SK-N-SH treated with all-trans-retinoic acid at 6 μM for 48 hours (cell line): ENCODE data around the gene CCDC186.

Experiments
- ESRRG ChIP-seq: fragments of 250-450 bp; sonication (Bioruptor Pico); IDR thresholded peaks from 2 replicates; pipeline ENCODE4 v1.6.1; 2021; ENCODE audit warnings: mild to moderate bottlenecking
- PPARA ChIP-seq: fragments of 250-450 bp; sonication (Bioruptor Pico); IDR thresholded peaks from 2 replicates; pipeline ENCODE4 v1.5.0; 2020; ENCODE audit warnings: mild to moderate bottlenecking, borderline replicate concordance
- TCF4 ChIP-seq: fragments of 250-450 bp; sonication (Bioruptor Pico); IDR thresholded peaks from 2 replicates; pipeline ENCODE4 v1.8.0; 2021; ENCODE audit warnings: mild to moderate bottlenecking, moderate library complexity, borderline replicate concordance
- TOX ChIP-seq: fragments of 250-450 bp; sonication (Bioruptor Pico); IDR thresholded peaks from 2 replicates; pipeline ENCODE4 v1.8.0; 2021; ENCODE audit warnings: mild to moderate bottlenecking, moderate library complexity, borderline replicate concordance
- TF ChIP-seq, protein P1 (sequence below): fragments of 250-450 bp; sonication (Bioruptor Pico); IDR thresholded peaks from 2 replicates; pipeline ENCODE4 v1.5.1; 2021; ENCODE audit warnings: mild to moderate bottlenecking, moderate library complexity
- TF ChIP-seq, protein P2 (sequence below): fragments of 250-450 bp; sonication (Bioruptor Pico); IDR thresholded peaks from 2 replicates; pipeline ENCODE4 v1.8.0; 2021; ENCODE audit warnings: low read depth, mild to moderate bottlenecking, moderate library complexity, borderline replicate concordance
- TF ChIP-seq, protein P3 (sequence below): fragments of 250-450 bp; sonication (Bioruptor Pico); IDR thresholded peaks from 2 replicates; pipeline ENCODE4 v1.8.0; 2020; ENCODE audit warnings: mild to moderate bottlenecking, moderate library complexity, borderline replicate concordance
- TF ChIP-seq, protein P4 (sequence below): fragments of 250-450 bp; sonication (Bioruptor Pico); IDR thresholded peaks from 2 replicates; pipeline ENCODE4 v1.5.1; 2020; ENCODE audit warnings: low read depth, mild to moderate bottlenecking, moderate library complexity

DNA sequence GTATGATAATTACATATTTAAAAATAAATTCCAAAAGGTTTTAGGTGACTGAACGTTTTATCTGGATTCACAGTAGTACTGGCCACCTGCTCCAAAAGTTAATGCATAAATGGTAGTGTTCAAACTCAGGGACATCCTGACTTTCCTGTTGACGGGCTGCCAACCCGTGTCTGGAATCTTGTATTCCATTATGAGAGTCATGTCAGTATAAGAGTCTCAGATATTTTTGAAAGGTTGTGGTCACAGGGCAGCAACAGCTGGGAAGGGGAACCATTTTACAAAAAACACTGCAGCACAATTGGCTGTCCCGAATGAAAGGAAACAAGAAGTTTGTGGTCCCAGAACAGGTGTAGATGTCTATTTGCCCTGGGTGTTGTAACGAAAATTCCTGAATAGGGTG lies 8.0 kb upstream of the CCDC186 start:
- TF ChIP-seq, protein P1, sequence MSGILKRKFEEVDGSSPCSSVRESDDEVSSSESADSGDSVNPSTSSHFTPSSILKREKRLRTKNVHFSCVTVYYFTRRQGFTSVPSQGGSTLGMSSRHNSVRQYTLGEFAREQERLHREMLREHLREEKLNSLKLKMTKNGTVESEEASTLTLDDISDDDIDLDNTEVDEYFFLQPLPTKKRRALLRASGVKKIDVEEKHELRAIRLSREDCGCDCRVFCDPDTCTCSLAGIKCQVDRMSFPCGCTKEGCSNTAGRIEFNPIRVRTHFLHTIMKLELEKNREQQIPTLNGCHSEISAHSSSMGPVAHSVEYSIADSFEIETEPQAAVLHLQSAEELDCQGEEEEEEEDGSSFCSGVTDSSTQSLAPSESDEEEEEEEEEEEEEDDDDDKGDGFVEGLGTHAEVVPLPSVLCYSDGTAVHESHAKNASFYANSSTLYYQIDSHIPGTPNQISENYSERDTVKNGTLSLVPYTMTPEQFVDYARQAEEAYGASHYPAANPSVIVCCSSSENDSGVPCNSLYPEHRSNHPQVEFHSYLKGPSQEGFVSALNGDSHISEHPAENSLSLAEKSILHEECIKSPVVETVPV (CRISPR knock-in tag) = no peak
- TF ChIP-seq, protein P2, sequence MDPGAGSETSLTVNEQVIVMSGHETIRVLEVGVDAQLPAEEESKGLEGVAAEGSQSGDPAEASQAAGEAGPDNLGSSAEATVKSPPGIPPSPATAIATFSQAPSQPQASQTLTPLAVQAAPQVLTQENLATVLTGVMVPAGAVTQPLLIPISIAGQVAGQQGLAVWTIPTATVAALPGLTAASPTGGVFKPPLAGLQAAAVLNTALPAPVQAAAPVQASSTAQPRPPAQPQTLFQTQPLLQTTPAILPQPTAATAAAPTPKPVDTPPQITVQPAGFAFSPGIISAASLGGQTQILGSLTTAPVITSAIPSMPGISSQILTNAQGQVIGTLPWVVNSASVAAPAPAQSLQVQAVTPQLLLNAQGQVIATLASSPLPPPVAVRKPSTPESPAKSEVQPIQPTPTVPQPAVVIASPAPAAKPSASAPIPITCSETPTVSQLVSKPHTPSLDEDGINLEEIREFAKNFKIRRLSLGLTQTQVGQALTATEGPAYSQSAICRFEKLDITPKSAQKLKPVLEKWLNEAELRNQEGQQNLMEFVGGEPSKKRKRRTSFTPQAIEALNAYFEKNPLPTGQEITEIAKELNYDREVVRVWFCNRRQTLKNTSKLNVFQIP = no peak
- TF ChIP-seq TCF4 (CRISPR knock-in tag) (no peak), PPARA (CRISPR knock-in tag) (no peak), TOX (CRISPR knock-in tag) (no peak), ESRRG (CRISPR knock-in tag) (no peak)
- TF ChIP-seq, protein P3, sequence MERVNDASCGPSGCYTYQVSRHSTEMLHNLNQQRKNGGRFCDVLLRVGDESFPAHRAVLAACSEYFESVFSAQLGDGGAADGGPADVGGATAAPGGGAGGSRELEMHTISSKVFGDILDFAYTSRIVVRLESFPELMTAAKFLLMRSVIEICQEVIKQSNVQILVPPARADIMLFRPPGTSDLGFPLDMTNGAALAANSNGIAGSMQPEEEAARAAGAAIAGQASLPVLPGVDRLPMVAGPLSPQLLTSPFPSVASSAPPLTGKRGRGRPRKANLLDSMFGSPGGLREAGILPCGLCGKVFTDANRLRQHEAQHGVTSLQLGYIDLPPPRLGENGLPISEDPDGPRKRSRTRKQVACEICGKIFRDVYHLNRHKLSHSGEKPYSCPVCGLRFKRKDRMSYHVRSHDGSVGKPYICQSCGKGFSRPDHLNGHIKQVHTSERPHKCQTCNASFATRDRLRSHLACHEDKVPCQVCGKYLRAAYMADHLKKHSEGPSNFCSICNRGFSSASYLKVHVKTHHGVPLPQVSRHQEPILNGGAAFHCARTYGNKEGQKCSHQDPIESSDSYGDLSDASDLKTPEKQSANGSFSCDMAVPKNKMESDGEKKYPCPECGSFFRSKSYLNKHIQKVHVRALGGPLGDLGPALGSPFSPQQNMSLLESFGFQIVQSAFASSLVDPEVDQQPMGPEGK (CRISPR knock-in tag) = no peak
- TF ChIP-seq, protein P4, sequence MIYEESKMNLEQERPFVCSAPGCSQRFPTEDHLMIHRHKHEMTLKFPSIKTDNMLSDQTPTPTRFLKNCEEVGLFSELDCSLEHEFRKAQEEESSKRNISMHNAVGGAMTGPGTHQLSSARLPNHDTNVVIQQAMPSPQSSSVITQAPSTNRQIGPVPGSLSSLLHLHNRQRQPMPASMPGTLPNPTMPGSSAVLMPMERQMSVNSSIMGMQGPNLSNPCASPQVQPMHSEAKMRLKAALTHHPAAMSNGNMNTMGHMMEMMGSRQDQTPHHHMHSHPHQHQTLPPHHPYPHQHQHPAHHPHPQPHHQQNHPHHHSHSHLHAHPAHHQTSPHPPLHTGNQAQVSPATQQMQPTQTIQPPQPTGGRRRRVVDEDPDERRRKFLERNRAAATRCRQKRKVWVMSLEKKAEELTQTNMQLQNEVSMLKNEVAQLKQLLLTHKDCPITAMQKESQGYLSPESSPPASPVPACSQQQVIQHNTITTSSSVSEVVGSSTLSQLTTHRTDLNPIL (CRISPR knock-in tag) = no peak
